Measurements from ENCODE around the gene FAM83B.
"Not testable (repeated sequence)": the region's sequence is repeated elsewhere in the genome, so short reads cannot be mapped to it uniquely, and the experiment has no call there.

Gene FAM83B

GRCh38 chr6:54881067-54881730 lies 34.6 kb downstream of the FAM83B start:
- no peak overlapping the region for H3K27ac ChIP-seq (ENCODE audit: low read depth, low read length)
- no peaks in the 10 kb centered on the region for H3K4me1 ChIP-seq (ENCODE audit: control insufficient read depth, low read length)
- no peaks in the 10 kb centered on the region for H3K36me3 ChIP-seq (ENCODE audit: control insufficient read depth, low read length)
- no peaks in the 10 kb centered on the region for H3K9me3 ChIP-seq (ENCODE audit: control insufficient read depth, insufficient read depth, low read length)
- H3K79me2 ChIP-seq (ENCODE audit: control insufficient read depth, low read length) = no peaks in the 10 kb centered on the region
- no peaks in the 10 kb centered on the region for H3F3A ChIP-seq (ENCODE audit: control insufficient read depth, insufficient read depth)
- TF ChIP-seq EZH2phosphoT487 (IDR thresholded peaks at IDR 0.05; ENCODE audit: borderline replicate concordance, low read length) (no peak), CTCF (IDR thresholded peaks at IDR 0.05; ENCODE audit: low read depth, low read length, poor library complexity, severe bottlenecking) (no peak)
- no peaks in the 10 kb centered on the region for H4K20me1 ChIP-seq (ENCODE audit: control insufficient read depth, insufficient read depth, low read depth, low read length)
- no peaks in the 10 kb centered on the region for H3K9me2 ChIP-seq (replicated peaks; ENCODE audit: control insufficient read depth, low read length)
- H3K4me2 ChIP-seq (ENCODE audit: low read length) = no peak overlapping the region
- no peak overlapping the region for H3K4me3 ChIP-seq (ENCODE audit: low read length)
- H3K27me3 ChIP-seq (ENCODE audit: control insufficient read depth, low read length) = no peaks in the 10 kb centered on the region

- H3K36me3 ChIP-seq (ENCODE audit: control insufficient read depth, low read length); H3K79me2 ChIP-seq (ENCODE audit: control insufficient read depth, low read length); H3K9me3 ChIP-seq (ENCODE audit: control insufficient read depth, insufficient read depth, low read length); H4K20me1 ChIP-seq (ENCODE audit: control insufficient read depth, insufficient read depth, low read depth, low read length); H3K4me3 ChIP-seq (ENCODE audit: low read length); H3F3A ChIP-seq (ENCODE audit: control insufficient read depth, insufficient read depth); H3K27ac ChIP-seq (ENCODE audit: low read depth, low read length); H3K9me2 ChIP-seq (replicated peaks; ENCODE audit: control insufficient read depth, low read length); H3K27me3 ChIP-seq (ENCODE audit: control insufficient read depth, low read length); H3K4me1 ChIP-seq (ENCODE audit: control insufficient read depth, low read length); H3K4me2 ChIP-seq (ENCODE audit: low read length): not testable (repeated sequence)
Measured at GRCh38 chr6:54881891-54882290, 35.3 kb downstream of the FAM83B start.

GRCh38 chr6:54886932-54887584 lies 40.5 kb downstream of the FAM83B start:
- no peaks in the 10 kb centered on the region for H3F3A ChIP-seq (ENCODE audit: control insufficient read depth, insufficient read depth)
- no peaks in the 10 kb centered on the region for H3K9me2 ChIP-seq (replicated peaks; ENCODE audit: control insufficient read depth, low read length)
- no peaks in the 10 kb centered on the region for H3K9me3 ChIP-seq (ENCODE audit: control insufficient read depth, insufficient read depth, low read length)
- H3K4me2 ChIP-seq (ENCODE audit: low read length) = no peak overlapping the region
- no peak for TF ChIP-seq EZH2phosphoT487 (IDR thresholded peaks at IDR 0.05; ENCODE audit: borderline replicate concordance, low read length)
- TF ChIP-seq CTCF (IDR thresholded peaks at IDR 0.05; ENCODE audit: low read depth, low read length, poor library complexity, severe bottlenecking) = no peak
- no peaks in the 10 kb centered on the region for H3K79me2 ChIP-seq (ENCODE audit: control insufficient read depth, low read length)
- H3K36me3 ChIP-seq (ENCODE audit: control insufficient read depth, low read length) = no peaks in the 10 kb centered on the region
- no peaks in the 10 kb centered on the region for H4K20me1 ChIP-seq (ENCODE audit: control insufficient read depth, insufficient read depth, low read depth, low read length)
- no peaks in the 10 kb centered on the region for H3K27me3 ChIP-seq (ENCODE audit: control insufficient read depth, low read length)
- H3K4me3 ChIP-seq (ENCODE audit: low read length) = no peak overlapping the region
- H3K4me1 ChIP-seq (ENCODE audit: control insufficient read depth, low read length) = no peaks in the 10 kb centered on the region
- no peak overlapping the region for H3K27ac ChIP-seq (ENCODE audit: low read depth, low read length)

- Histone ChIP-seq H3K4me1 (ENCODE audit: control insufficient read depth, low read length) (no peaks in the 10 kb centered on the region), H3K27ac (ENCODE audit: low read depth, low read length) (no peak overlapping the region), H3K36me3 (ENCODE audit: control insufficient read depth, low read length) (no peaks in the 10 kb centered on the region), H3K79me2 (ENCODE audit: control insufficient read depth, low read length) (no peaks in the 10 kb centered on the region), H3K27me3 (ENCODE audit: control insufficient read depth, low read length) (no peaks in the 10 kb centered on the region), H3K4me3 (ENCODE audit: low read length) (no peak overlapping the region), H3K9me3 (ENCODE audit: control insufficient read depth, insufficient read depth, low read length) (no peaks in the 10 kb centered on the region), H3F3A (ENCODE audit: control insufficient read depth, insufficient read depth) (no peaks in the 10 kb centered on the region), H3K9me2 (replicated peaks; ENCODE audit: control insufficient read depth, low read length) (no peaks in the 10 kb centered on the region), H3K4me2 (ENCODE audit: low read length) (no peak overlapping the region), H4K20me1 (ENCODE audit: control insufficient read depth, insufficient read depth, low read depth, low read length) (no peaks in the 10 kb centered on the region)
- TF ChIP-seq EZH2phosphoT487 (IDR thresholded peaks at IDR 0.05; ENCODE audit: borderline replicate concordance, low read length) (no peak), CTCF (IDR thresholded peaks at IDR 0.05; ENCODE audit: low read depth, low read length, poor library complexity, severe bottlenecking) (no peak)
Measured at GRCh38 chr6:54891536-54891935, 45.0 kb downstream of the FAM83B start.

Data from DOHH2 (cell line).